IMR-90 (cell line): Measurements from ENCODE around the gene OR7C1. TPM values are rescaled to one million over a fixed set of nuclear protein-coding genes. Genes with fewer than 3 reads are reported as not detected.

Experiments used
- ATAC-seq: fragments of 200-7000 bp; cut with Tn5 transposase; 2 replicates; pipeline ENCODE4 v1.9.1; 2020; ENCODE audit warnings: low read depth, mild to moderate bottlenecking, moderate library complexity
- BruUV-seq: library from RNA; stranded (reverse); fragments of 400-500 nt; replicated peaks from 2 replicates; lab custom pipeline; 2021; lab: Mats Ljungman, UMichigan
- CTCF ChIA-PET: fragments of 300-600 bp; formaldehyde crosslinking; extraction: SDS; loops from one replicate; lab custom pipeline; 2021; ENCODE audit warnings: antibody characterized with exemption; lab: Yijun Ruan, JAX
- POLR2A ChIA-PET: fragments of 300-600 bp; sonication (Branson Sonifier 250); formaldehyde crosslinking; loops from one replicate; lab custom pipeline; 2022; ENCODE audit warnings: antibody characterized with exemption; ENCODE audit not compliant: unreplicated experiment; lab: Charles Lee
- DNase-seq: peaks from one replicate; pipeline ENCODE4 v3.0.0; 2013
- H2AFZ ChIP-seq: replicated peaks from 2 replicates; pipeline ENCODE3; 2013; ENCODE audit warnings: low read length, mild to moderate bottlenecking; ENCODE audit not compliant: poor library complexity
- H2AK5ac ChIP-seq: 2 replicates; pipeline ENCODE4 v1.6.1; 2013; ENCODE audit warnings: low read depth, low read length, inconsistent platforms
- H2AK9ac ChIP-seq: replicated peaks from 2 replicates; pipeline ENCODE3; 2013; ENCODE audit warnings: mild to moderate bottlenecking, low read depth, low read length, moderate library complexity; ENCODE audit not compliant: poor library complexity
- H2BK120ac ChIP-seq: 2 replicates; pipeline ENCODE4 v1.6.1; 2013; ENCODE audit warnings: low read depth, low read length, inconsistent platforms
- H2BK15ac ChIP-seq: 3 replicates; pipeline ENCODE4 v1.6.1; 2013; ENCODE audit warnings: low read depth, low read length, inconsistent platforms
- H2BK20ac ChIP-seq: 2 replicates; pipeline ENCODE4 v1.6.1; 2013; ENCODE audit warnings: low read depth, mild to moderate bottlenecking, inconsistent platforms, low read length, moderate library complexity
- H2BK5ac ChIP-seq: 2 replicates; pipeline ENCODE4 v1.6.1; 2013; ENCODE audit warnings: mild to moderate bottlenecking, low read depth, low read length, inconsistent platforms; ENCODE audit not compliant: poor library complexity, severe bottlenecking
- H3K14ac ChIP-seq: replicated peaks from 2 replicates; pipeline ENCODE4 v1.6.1; 2013; ENCODE audit warnings: low read depth, low read length, inconsistent platforms
- H3K18ac ChIP-seq: 2 replicates; pipeline ENCODE4 v1.6.1; 2013; ENCODE audit warnings: low read depth, low read length, control low read depth
- H3K23ac ChIP-seq: 2 replicates; pipeline ENCODE4 v1.6.1; 2013; ENCODE audit warnings: low read depth, low read length, inconsistent platforms
- H3K27ac ChIP-seq: 2 replicates; pipeline ENCODE4 v1.5.1; 2013; ENCODE audit warnings: mild to moderate bottlenecking, control low read depth, low read length; ENCODE audit not compliant: insufficient read depth
- H3K27me3 ChIP-seq: 2 replicates; pipeline ENCODE4 v1.6.1; 2013; ENCODE audit warnings: low read length; ENCODE audit not compliant: control insufficient read depth, insufficient read depth
- H3K36me3 ChIP-seq: 2 replicates; pipeline ENCODE4 v1.6.1; 2013; ENCODE audit warnings: low read length, mixed read lengths; ENCODE audit not compliant: control insufficient read depth, insufficient read depth
- H3K4ac ChIP-seq: 2 replicates; pipeline ENCODE4 v1.6.1; 2013; ENCODE audit warnings: low read depth, low read length, inconsistent platforms
- H3K4me1 ChIP-seq: 2 replicates; pipeline ENCODE4 v1.6.1; 2013; ENCODE audit warnings: low read length, mixed read lengths; ENCODE audit not compliant: control insufficient read depth, insufficient read depth
- H3K4me2 ChIP-seq: 2 replicates; pipeline ENCODE4 v1.6.1; 2013; ENCODE audit warnings: low read depth, mild to moderate bottlenecking, control low read depth, low read length, moderate library complexity
- H3K4me3 ChIP-seq: 2 replicates; pipeline ENCODE4 v1.5.1; 2013; ENCODE audit warnings: low read depth, mild to moderate bottlenecking, control low read depth, low read length, moderate library complexity; ENCODE audit not compliant: insufficient read depth
- H3K56ac ChIP-seq: 2 replicates; pipeline ENCODE4 v1.6.1; 2013; ENCODE audit warnings: low read length, inconsistent platforms; ENCODE audit not compliant: insufficient read depth; ENCODE audit errors: extremely low read depth
- H3K79me1 ChIP-seq, 2 experiments: 2 replicates each; pipeline ENCODE4 v1.6.1; 2013; ENCODE audit warnings: low read length in 2 of 2, inconsistent platforms in 1 of 2, low read depth in 1 of 2
- H3K9ac ChIP-seq: 2 replicates; pipeline ENCODE4 v1.6.1; 2013; ENCODE audit warnings: low read depth, low read length, control low read depth
- H3K9me1 ChIP-seq: 2 replicates; pipeline ENCODE4 v1.6.1; 2013; ENCODE audit warnings: low read length, inconsistent platforms; ENCODE audit not compliant: insufficient read depth
- H3K9me3 ChIP-seq: 2 replicates; pipeline ENCODE4 v1.6.1; 2013; ENCODE audit warnings: low read length; ENCODE audit not compliant: control insufficient read depth, insufficient read depth
- H4K20me1 ChIP-seq: 2 replicates; pipeline ENCODE4 v1.6.1; 2013; ENCODE audit warnings: low read length, inconsistent platforms; ENCODE audit not compliant: insufficient read depth
- H4K5ac ChIP-seq: 2 replicates; pipeline ENCODE4 v1.6.1; 2013; ENCODE audit warnings: mild to moderate bottlenecking, low read depth, low read length, control low read depth
- H4K8ac ChIP-seq, 2 experiments: 2 replicates each; pipeline ENCODE4 v1.6.1; 2013; ENCODE audit warnings: low read depth in 2 of 2, low read length in 2 of 2, control low read depth in 1 of 2, inconsistent platforms in 1 of 2
- H4K91ac ChIP-seq: 2 replicates; pipeline ENCODE4 v1.6.1; 2013; ENCODE audit warnings: low read depth, low read length, inconsistent platforms; ENCODE audit not compliant: insufficient read depth
- SMC3 ChIP-seq: fragments of 150-350 bp; IDR thresholded peaks from 2 replicates; pipeline ENCODE4 v1.6.1; 2016; ENCODE audit warnings: low read depth, mild to moderate bottlenecking, antibody characterized with exemption, low read length, moderate library complexity
- WGBS, 2 experiments: methylation state at CpG; one replicate each; pipeline versions ENCODE4 v1.1.5 to v1.1.7; 2013; ENCODE audit warnings: missing lambda C conversion rate in 2 of 2; ENCODE audit not compliant: insufficient read length in 1 of 2; ENCODE audit errors: extremely low coverage in 2 of 2; 5-methylcytosine and 5-hydroxymethylcytosine counted together
- dilution Hi-C: fragments of 300-500 bp; cut with HindIII; formaldehyde crosslinking; loops from one replicate; pipeline ENCODE4 v1.14.3; 2018; ENCODE audit warnings: low sequenced_read_pairs; ENCODE audit not compliant: unreplicated experiment
- in situ Hi-C: fragments of 300-500 bp; cut with MboI; formaldehyde crosslinking; loops from 3 replicates; pipeline ENCODE4 v1.14.3; 2019; ENCODE audit warnings: low sequenced_read_pairs, inconsistent platforms, mixed read lengths
- intact Hi-C: fragments of 100-400 bp; cut with micrococcal nuclease; formaldehyde crosslinking; loops from 2 replicates; pipeline ENCODE4 v1.10.0; 2022
- polyA plus RNA-seq, 3 experiments: library from polyadenylated mRNA; depleted of rRNA; stranded (reverse); fragments of >200 nt; gene quantifications; 2 replicates each; pipeline ENCODE4 v1.2.3, GENCODE V29; 2012; ENCODE audit warnings: low replicate concordance in 1 of 3
- total RNA-seq: library from RNA; depleted of rRNA; stranded (reverse); fragments of >200 nt; gene quantifications from 2 replicates; pipeline ENCODE4 v1.2.3, GENCODE V29; 2012

Gene OR7C1
- total and polyA plus RNA-seq, 2 of the 4 experiments (the other 2 are of a cell fraction), result not detected

DNA sequence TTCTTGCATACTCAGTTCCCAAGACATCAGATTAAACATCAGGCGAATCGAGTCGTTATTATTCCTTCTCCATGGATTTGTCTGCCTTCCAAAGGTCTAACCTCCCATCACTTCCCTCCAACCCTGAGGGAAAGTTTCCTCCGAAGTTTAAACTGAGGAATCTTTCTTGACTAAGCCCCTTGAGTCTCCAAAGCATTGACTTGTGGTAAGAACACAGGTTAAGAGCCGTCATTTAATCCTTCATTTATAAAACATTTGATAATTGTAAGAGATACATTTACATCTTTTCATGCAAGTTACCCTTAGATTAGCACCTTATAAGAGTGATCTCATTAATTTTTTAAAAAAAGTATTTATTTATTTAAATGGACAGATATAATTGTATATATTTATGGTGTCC is 13.8 kb upstream of the OR7C1 start, which contains the start of gene OR7A10:
Gene OR7A10 (minus strand): TSS at position 101 of the 400 bp plus-strand sequence. CDS start 7,045 bp downstream, outside the sequence.
- dilution Hi-C loops (no loop called here), intact Hi-C loops (no loop called here), in situ Hi-C loops (no loop called here)
- H3K56ac ChIP-seq, result no peak within 1 kb of the TSS
- no peaks in the 10 kb centered on the region for H3K79me1 ChIP-seq
- H2BK20ac ChIP-seq, result no peak within 1 kb of the TSS
- no CpG with 5 or more reads among the region's 5 CpGs for WGBS, 2 experiments
- H2AK9ac ChIP-seq, result no peak within 1 kb of the TSS
- H3K4ac ChIP-seq, result no peak within 1 kb of the TSS
- CTCF ChIA-PET, result no interaction called here
- H2BK5ac ChIP-seq, result no peak within 1 kb of the TSS
- H4K20me1 ChIP-seq, result no peaks in the 10 kb centered on the region
- no peak within 1 kb of the TSS for H2BK120ac ChIP-seq
- H3K9me1 ChIP-seq, result no peaks in the 10 kb centered on the region
- no peak within 1 kb of the TSS for H3K4me2 ChIP-seq
- H3K36me3 ChIP-seq, result no peaks in the 10 kb centered on the region
- no peak for TF ChIP-seq SMC3
- H3K18ac ChIP-seq, result no peak within 1 kb of the TSS
- no peak within 1 kb of the TSS for H2BK15ac ChIP-seq
- H3K4me3 ChIP-seq, result no peak within 1 kb of the TSS
- POLR2A ChIA-PET, result no interaction called here
- DNase-seq (no peak), ATAC-seq (no peak)
- no peak within 1 kb of the TSS for H3K27ac ChIP-seq
- H4K91ac ChIP-seq, result no peak within 1 kb of the TSS
- no peak within 1 kb of the TSS for H4K8ac ChIP-seq
- no peak within 1 kb of the TSS for H2AFZ ChIP-seq
- H4K5ac ChIP-seq, result no peak within 1 kb of the TSS
- no peak within 1 kb of the TSS for H3K23ac ChIP-seq
- H2AK5ac ChIP-seq, result no peak within 1 kb of the TSS
- no peaks in the 10 kb centered on the region for H3K27me3 ChIP-seq
- H3K9me3 ChIP-seq, result peaks cover 4% of the 10 kb centered on the region; the same call in 1 of the 2 replicates
- H3K14ac ChIP-seq, result no peak within 1 kb of the TSS
- H3K9ac ChIP-seq, result no peak within 1 kb of the TSS
- no TSS peak for BruUV-seq
- no peaks in the 10 kb centered on the region for H3K4me1 ChIP-seq
